ENCODE measurements around the gene SETD1A. TPM values are rescaled to one million over a fixed set of nuclear protein-coding genes. Genes with fewer than 3 reads are reported as not detected.

SETD1A gene
- polyA plus RNA-seq, 1 donor (not counting 4 experiments of a cell fraction or from before 2014, with no cell fraction given): 1.1 TPM

- Histone ChIP-seq H2AFZ (ENCODE audit: control insufficient read depth, low read length) (no peak overlapping the region), H3K36me3 (ENCODE audit: control insufficient read depth in 2 of 2, extremely low read depth in 1 of 2, insufficient read depth in 2 of 2, low read length in 2 of 2) (peaks cover 0 to 2% of the 10 kb centered on the region in 2 experiments), H3K9ac (ENCODE audit: control insufficient read depth, extremely low read depth, insufficient read depth, low read length) (no peak overlapping the region), H4K20me1 (ENCODE audit: control insufficient read depth, extremely low read depth, insufficient read depth, low read length) (no peaks in the 10 kb centered on the region), H3K9me1 (ENCODE audit: control insufficient read depth, extremely low read depth, insufficient read depth, low read length) (no peaks in the 10 kb centered on the region), H3K4me1 (ENCODE audit: control insufficient read depth, extremely low read depth, insufficient read depth, low read length) (peaks cover 7% of the 10 kb centered on the region), H3K79me2 (ENCODE audit: control insufficient read depth, insufficient read depth, low read length) (no peaks in the 10 kb centered on the region), H3K9me3 (ENCODE audit: control insufficient read depth, low read depth, low read length) (no peaks in the 10 kb centered on the region), H3K4me3 (ENCODE audit: control insufficient read depth in 2 of 3, extremely low read depth in 1 of 3, insufficient read depth in 2 of 3, low read depth in 1 of 3, low read length in 3 of 3) (no peak overlapping the region), H3K27me3 (ENCODE audit: control insufficient read depth, extremely low read depth, insufficient read depth, low read length) (no peaks in the 10 kb centered on the region), H3K4me2 (ENCODE audit: control insufficient read depth, extremely low read depth, insufficient read depth, low read depth, low read length) (no peak overlapping the region), H3K27ac (ENCODE audit: control insufficient read depth, insufficient read depth, low read length) (no peak overlapping the region)
- no peak for TF ChIP-seq EZH2 (IDR thresholded peaks at IDR 0.05; ENCODE audit: low read length)
- TF ChIP-seq CTCF (optimal IDR thresholded peaks at IDR 0.05 in 1 of 3, IDR thresholded peaks at IDR 0.05 in 1 of 3, conservative IDR thresholded peaks at IDR 0.05 in 1 of 3; ENCODE audit: extremely low read depth in 1 of 3, insufficient read depth in 2 of 3, low read length in 3 of 3): no peak
- DNase-seq (ENCODE audit: low read depth, low spot score): no peak
- FAIRE-seq: no peak
- dilution Hi-C loops (cut with MboI; ENCODE audit: extremely low pct_ligation_motif_present, low sequenced_read_pairs): no loop called here
Observed at GRCh38 chr16:30918614-30919013, 38.9 kb upstream of the SETD1A start.

GRCh38 chr16:30920891-30921290, 36.7 kb upstream of the SETD1A start:
- dilution Hi-C loops (cut with MboI; ENCODE audit: extremely low pct_ligation_motif_present, low sequenced_read_pairs): no loop called here
- peaks cover 14% of the 10 kb centered on the region for H3K79me2 ChIP-seq (ENCODE audit: control insufficient read depth, insufficient read depth, low read length)
- H3K9me3 ChIP-seq (ENCODE audit: control insufficient read depth, low read depth, low read length): no peaks in the 10 kb centered on the region
- peaks cover 13% of the 10 kb centered on the region for H3K4me1 ChIP-seq (ENCODE audit: control insufficient read depth, extremely low read depth, insufficient read depth, low read length)
- H4K20me1 ChIP-seq (ENCODE audit: control insufficient read depth, extremely low read depth, insufficient read depth, low read length): no peaks in the 10 kb centered on the region
- H3K9me1 ChIP-seq (ENCODE audit: control insufficient read depth, extremely low read depth, insufficient read depth, low read length): no peaks in the 10 kb centered on the region
- TF ChIP-seq EZH2 (IDR thresholded peaks at IDR 0.05; ENCODE audit: low read length): no peak
- H3K4me3 ChIP-seq (ENCODE audit: control insufficient read depth in 2 of 3, extremely low read depth in 1 of 3, insufficient read depth in 2 of 3, low read depth in 1 of 3, low read length in 3 of 3): no peak overlapping the region
- FAIRE-seq (no peak), DNase-seq (ENCODE audit: low read depth, low spot score) (no peak)
- H3K9ac ChIP-seq (ENCODE audit: control insufficient read depth, extremely low read depth, insufficient read depth, low read length): no peak overlapping the region
- no peak overlapping the region for H3K4me2 ChIP-seq (ENCODE audit: control insufficient read depth, extremely low read depth, insufficient read depth, low read depth, low read length)
- H2AFZ ChIP-seq (ENCODE audit: control insufficient read depth, low read length): no peak overlapping the region
- no peaks in the 10 kb centered on the region for H3K27me3 ChIP-seq (ENCODE audit: control insufficient read depth, extremely low read depth, insufficient read depth, low read length)
- H3K27ac ChIP-seq (ENCODE audit: control insufficient read depth, insufficient read depth, low read length): no peak overlapping the region
- H3K36me3 ChIP-seq (ENCODE audit: control insufficient read depth in 2 of 2, extremely low read depth in 1 of 2, insufficient read depth in 2 of 2, low read length in 2 of 2): peaks cover 0 to 2% of the 10 kb centered on the region in 2 experiments

GRCh38 chr16:30921459-30921747, 36.2 kb upstream of the SETD1A start:
- H3K4me2 ChIP-seq (ENCODE audit: control insufficient read depth, extremely low read depth, insufficient read depth, low read depth, low read length): peak overlapping the region; percentile 87
- dilution Hi-C loops (cut with MboI; ENCODE audit: extremely low pct_ligation_motif_present, low sequenced_read_pairs): no loop called here
- H3K27me3 ChIP-seq (ENCODE audit: control insufficient read depth, extremely low read depth, insufficient read depth, low read length): no peaks in the 10 kb centered on the region
- peaks cover 13% of the 10 kb centered on the region for H3K4me1 ChIP-seq (ENCODE audit: control insufficient read depth, extremely low read depth, insufficient read depth, low read length)
- TF ChIP-seq EZH2 (IDR thresholded peaks at IDR 0.05; ENCODE audit: low read length): no peak
- TF ChIP-seq CTCF (optimal IDR thresholded peaks at IDR 0.05 in 1 of 3, IDR thresholded peaks at IDR 0.05 in 1 of 3, conservative IDR thresholded peaks at IDR 0.05 in 1 of 3; ENCODE audit: extremely low read depth in 1 of 3, insufficient read depth in 2 of 3, low read length in 3 of 3): no peak
- peaks cover 0 to 2% of the 10 kb centered on the region in 2 experiments for H3K36me3 ChIP-seq (ENCODE audit: control insufficient read depth in 2 of 2, extremely low read depth in 1 of 2, insufficient read depth in 2 of 2, low read length in 2 of 2)
- H3K9me1 ChIP-seq (ENCODE audit: control insufficient read depth, extremely low read depth, insufficient read depth, low read length): no peaks in the 10 kb centered on the region
- peak overlapping the region in 2 of 3 experiments; percentile 81 to 90 for H3K4me3 ChIP-seq (ENCODE audit: control insufficient read depth in 2 of 3, extremely low read depth in 1 of 3, insufficient read depth in 2 of 3, low read depth in 1 of 3, low read length in 3 of 3)
- peak overlapping the region; percentile 87 for H3K27ac ChIP-seq (ENCODE audit: control insufficient read depth, insufficient read depth, low read length)
- FAIRE-seq (no peak), DNase-seq (ENCODE audit: low read depth, low spot score) (no peak)
- H3K79me2 ChIP-seq (ENCODE audit: control insufficient read depth, insufficient read depth, low read length): peaks cover 18% of the 10 kb centered on the region
- peak overlapping the region; percentile 20 for H2AFZ ChIP-seq (ENCODE audit: control insufficient read depth, low read length)
- no peaks in the 10 kb centered on the region for H3K9me3 ChIP-seq (ENCODE audit: control insufficient read depth, low read depth, low read length)
- H3K9ac ChIP-seq (ENCODE audit: control insufficient read depth, extremely low read depth, insufficient read depth, low read length): peak overlapping the region; percentile 86
- no peaks in the 10 kb centered on the region for H4K20me1 ChIP-seq (ENCODE audit: control insufficient read depth, extremely low read depth, insufficient read depth, low read length)

Measured in keratinocyte (primary cell).